Endometrium (tissue), 2 donors: ENCODE results near the gene KIAA0040.
A peak's percentile ranks its signal among the peaks of the same experiment; 100 is the strongest.

Source experiments
- FAIRE-seq: peaks from 2 replicates; lab custom pipeline; 2012; peaks lifted over from hg19 to GRCh38; lab: Jason Lieb, UNC
- donor health status: control.
- donor health status: control.

KIAA0040 gene

GRCh38 chr1:175171036-175171913 is 21.3 kb downstream of the KIAA0040 start:
- FAIRE-seq: no peak

DNA sequence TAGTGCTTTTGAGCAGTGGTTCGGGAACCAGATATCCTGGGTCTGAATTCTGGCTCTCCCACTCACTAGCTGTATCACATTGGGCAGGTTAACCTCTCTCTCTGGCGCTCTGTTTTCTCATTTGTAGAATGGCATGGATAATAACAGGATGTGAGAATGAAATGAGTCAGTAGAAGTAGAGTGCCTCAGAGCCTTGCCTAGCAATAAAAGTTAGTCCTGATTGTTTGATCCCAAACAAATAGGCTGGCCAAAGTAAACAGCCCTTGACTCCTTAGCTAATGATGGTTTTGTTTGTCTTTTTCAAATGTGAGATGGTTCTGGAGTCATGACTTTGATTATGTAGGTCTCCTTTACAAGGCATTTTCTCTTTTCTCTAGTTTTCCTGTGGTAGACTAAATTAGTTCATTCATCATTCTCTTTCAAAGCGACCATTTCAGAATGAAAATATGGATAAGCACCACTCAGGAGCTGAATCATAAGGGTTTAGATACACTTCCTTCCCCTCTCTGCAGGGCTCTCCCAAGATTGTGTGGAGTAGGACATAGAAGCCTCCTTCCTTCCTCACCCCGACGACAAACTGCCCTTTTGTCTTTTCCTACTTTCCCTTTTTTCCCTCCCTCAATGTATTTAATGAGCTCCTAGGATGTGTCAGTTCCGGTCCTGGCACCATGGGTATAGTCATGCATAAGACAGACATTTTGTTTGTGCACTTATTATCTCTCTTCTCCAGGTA is 23.1 kb downstream of the KIAA0040 start:
- FAIRE-seq: peak; percentile 39

GRCh38 chr1:175168782-175169181 is 23.8 kb downstream of the KIAA0040 start:
- FAIRE-seq: no peak

DNA sequence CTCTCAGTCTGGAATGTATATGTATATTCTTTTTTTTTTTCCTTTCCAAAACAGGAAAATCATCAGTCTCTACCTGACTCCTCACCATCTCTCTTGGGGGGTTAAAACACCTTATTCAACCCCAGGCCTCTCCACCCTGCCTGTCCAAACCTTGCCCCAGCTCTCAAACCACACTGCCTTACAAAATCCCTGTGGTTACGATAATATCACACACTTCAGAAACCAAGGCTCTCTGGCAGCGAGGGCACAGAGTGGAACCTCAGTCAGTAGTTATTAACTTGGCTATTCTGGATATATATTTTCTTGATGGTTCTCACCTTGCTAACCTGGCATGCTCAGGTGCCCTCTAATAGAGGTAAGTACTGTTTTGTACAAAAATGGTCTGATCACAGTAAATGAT is 24.7 kb downstream of the KIAA0040 start:
- no peak for FAIRE-seq

DNA sequence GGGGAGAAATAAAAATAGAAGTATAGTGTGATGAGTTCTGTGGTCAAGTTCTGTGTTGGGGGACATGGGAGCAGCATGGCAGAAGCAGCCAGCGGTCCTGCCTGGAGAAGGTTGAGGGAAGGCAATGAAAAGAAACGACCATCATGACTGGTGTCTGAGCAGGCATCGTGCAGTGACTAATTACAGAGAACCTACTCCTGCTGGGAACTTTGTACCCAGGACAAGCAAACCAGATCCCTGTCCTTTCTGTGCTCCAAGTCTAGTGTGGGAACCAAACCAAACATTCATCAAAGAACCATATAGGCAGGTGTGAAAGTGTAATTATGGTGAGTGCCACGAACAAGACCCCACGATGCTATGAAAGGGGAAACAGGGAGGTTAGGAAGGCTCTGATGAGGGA is 25.8 kb downstream of the KIAA0040 start:
- FAIRE-seq: no peak

DNA sequence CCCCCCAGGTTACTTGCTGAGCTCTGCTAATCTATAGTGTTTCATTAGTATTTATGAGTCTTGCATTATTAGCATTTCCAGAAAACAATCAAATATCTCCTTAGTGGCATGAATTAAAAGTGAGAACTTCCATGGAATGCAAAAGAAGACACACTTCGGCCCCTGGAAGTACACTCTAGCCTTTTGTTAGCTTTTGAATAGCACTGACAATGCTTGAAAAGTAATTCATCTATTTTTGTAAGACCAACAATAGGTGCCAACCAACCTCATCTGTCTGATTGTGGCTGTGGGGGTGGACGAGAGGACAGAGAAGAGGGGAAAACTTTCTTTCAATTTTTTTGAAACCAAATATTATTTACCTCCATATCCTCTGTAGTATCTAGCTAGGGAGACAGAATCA is 27.8 kb downstream of the KIAA0040 start:
- FAIRE-seq: no peak

GRCh38 chr1:175163702-175164101 is 28.9 kb downstream of the KIAA0040 start:
- no peak for FAIRE-seq

- no peak for FAIRE-seq
These were observed 29.6 kb downstream of the KIAA0040 start for GRCh38 chr1:175162955-175163354.

- FAIRE-seq: no peak
These were observed 34.4 kb downstream of the KIAA0040 start for GRCh38 chr1:175158170-175158591.

DNA sequence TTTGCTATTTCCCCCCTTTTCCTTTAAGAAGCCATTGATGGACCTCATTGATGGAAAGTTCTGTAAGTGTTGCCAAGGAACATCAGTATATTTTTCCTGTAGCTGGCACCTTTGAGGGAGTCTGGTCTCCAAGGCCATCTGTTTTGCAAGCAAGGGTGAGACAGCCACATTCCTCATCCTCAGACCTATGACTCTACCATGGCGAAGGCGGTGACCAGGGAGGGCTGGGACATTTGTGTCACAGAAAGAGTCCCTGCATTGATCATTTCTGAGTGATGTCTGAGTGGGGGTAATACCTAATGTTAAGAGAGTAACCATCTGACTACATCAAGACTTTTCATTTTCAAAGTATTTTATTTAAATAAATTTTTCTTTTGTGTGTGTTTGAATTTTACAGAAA is 35.4 kb downstream of the KIAA0040 start:
- no peak for FAIRE-seq

- FAIRE-seq: no peak
These were observed 36.6 kb downstream of the KIAA0040 start for GRCh38 chr1:175155936-175156335.

DNA sequence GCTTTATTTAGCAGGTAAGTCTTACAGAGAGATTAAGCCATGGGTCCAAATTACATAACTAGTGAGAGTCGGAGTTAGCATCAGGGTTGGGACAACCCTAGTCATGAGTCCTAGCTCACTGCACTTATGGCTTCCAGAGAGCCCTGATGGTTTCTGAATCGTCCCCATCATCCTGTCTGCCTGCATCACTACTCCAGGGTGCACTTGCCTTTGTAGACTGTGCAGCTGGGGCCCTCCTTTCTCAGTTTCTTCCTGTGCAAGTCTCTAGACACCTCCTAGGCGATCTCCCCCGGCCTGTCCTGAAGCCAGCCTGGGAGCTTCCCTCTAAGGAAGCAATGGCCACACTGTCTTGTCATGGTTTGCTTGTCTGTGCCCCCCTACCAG is 37.1 kb downstream of the KIAA0040 start:
- FAIRE-seq: no peak

DNA sequence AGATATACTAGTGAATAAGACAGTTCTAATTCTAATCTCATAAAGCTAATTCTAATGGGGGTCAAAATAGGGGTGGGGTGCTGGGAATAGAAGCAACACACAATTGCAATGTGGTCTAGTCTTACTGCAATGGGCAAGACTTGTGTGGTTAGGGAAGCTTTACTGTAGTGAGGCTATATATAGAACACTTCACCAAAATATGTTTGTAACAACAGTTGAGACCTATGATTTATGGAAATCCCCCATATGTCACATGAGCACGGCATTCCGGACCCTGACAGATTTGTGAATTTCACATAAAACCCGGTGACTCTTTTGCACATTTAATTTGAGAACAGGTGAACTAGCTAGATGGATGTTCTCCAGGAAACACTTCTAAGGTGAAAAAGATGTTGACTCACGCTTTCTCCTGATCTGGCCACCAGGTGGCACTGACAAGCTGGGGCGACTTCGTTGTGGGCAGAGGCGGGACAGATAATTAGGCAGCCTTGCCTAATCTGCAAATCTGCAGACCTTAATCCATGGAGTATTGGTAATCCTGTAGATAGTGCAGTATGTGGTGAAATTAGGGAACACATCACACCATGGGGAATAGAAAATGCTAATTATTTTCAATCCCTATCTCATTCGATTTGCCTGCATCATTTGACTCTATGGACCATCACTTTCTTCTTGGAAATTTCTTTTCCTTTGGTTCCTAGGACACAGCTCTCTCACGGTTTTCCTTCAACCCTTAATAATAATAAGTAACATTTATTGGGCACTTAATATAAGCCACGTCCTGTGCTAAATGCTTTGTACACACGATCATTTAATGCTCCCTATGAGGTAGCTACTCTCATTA is 37.7 kb downstream of the KIAA0040 start:
- FAIRE-seq: no peak

- FAIRE-seq: no peak
These were observed 40.4 kb downstream of the KIAA0040 start for GRCh38 chr1:175152006-175152652.

- FAIRE-seq: no peak
These were observed 41.8 kb downstream of the KIAA0040 start for GRCh38 chr1:175150596-175151319.

GRCh38 chr1:175148068-175148467 is 44.5 kb downstream of the KIAA0040 start:
- FAIRE-seq: no peak

- FAIRE-seq: no peak
These were observed 45.0 kb downstream of the KIAA0040 start for GRCh38 chr1:175147569-175147968.

DNA sequence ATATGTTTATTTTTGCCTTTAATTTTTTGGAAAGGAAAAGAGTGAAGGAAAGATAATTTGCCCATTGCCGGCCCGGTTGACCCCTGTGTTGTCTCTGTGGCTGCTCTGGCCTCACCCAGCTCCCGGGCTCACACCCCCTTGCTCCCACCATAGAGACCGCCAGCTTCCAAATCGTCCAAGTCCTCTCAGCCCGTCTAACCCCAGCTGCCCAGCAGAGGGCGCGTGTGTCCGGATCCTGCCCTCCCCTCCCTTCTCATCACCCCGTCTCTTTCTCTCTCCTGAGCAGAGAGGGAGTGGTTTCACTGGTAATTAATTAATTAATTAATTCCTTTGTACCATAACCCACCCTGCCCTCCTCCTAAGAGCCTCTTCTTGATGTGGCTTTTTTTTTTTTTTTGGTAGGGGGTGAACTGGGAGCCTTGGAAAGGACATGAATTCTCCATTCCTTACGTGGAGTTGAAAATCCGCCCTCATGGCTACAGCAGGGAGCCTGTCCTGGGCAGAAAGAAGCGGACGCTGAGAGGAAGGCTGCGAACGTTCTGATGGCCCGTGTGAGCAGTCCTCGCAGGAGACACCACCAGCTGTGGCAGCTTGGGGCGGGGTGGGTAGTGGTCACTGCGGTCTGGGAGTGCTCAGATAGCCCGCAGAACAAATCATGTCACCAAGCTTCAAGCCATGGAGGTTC is 45.9 kb downstream of the KIAA0040 start:
- FAIRE-seq: no peak

GRCh38 chr1:175145899-175146528 is 46.6 kb downstream of the KIAA0040 start:
- FAIRE-seq: no peak

- FAIRE-seq: no peak
These were observed 54.0 kb downstream of the KIAA0040 start for GRCh38 chr1:175138579-175138978.
